ENCODE results near the gene LGR5. TPM values are rescaled to one million over a fixed set of nuclear protein-coding genes. Genes with fewer than 3 reads are reported as not detected.
"Not testable (repeated sequence)": the region's sequence is repeated elsewhere in the genome, so short reads cannot be mapped to it uniquely, and the experiment has no call there.

The LGR5 gene
- total RNA-seq, 1 experiment from 2014 or later: not detected

GRCh38 chr12:71546322-71546861 lies 106.8 kb downstream of the LGR5 start:
- DNase-seq (ENCODE audit: low read depth): no peak

- no peak for DNase-seq (ENCODE audit: low read depth)
Observed at GRCh38 chr12:71548893-71549292, 109.3 kb downstream of the LGR5 start.

DNA sequence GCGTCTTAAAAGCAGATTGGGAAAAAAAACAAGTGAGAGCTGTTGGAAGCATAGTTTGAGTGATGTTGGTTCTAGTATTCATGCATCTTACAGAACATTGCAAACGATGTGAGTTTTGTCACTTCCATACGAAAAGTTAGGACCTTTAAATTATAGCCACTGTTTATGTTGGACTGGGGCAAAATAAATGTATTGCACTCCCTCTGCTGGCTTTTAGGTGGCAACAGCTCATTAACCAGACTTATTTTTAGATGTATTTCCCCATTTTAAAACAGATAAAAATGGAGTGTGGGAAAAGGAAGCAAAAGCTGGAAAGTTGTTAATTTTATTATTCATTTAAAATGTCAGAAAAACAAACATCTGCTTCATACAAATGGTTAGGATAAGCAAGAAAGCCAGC lies 111.9 kb downstream of the LGR5 start:
- DNase-seq (ENCODE audit: low read depth): peak; percentile 33

DNA sequence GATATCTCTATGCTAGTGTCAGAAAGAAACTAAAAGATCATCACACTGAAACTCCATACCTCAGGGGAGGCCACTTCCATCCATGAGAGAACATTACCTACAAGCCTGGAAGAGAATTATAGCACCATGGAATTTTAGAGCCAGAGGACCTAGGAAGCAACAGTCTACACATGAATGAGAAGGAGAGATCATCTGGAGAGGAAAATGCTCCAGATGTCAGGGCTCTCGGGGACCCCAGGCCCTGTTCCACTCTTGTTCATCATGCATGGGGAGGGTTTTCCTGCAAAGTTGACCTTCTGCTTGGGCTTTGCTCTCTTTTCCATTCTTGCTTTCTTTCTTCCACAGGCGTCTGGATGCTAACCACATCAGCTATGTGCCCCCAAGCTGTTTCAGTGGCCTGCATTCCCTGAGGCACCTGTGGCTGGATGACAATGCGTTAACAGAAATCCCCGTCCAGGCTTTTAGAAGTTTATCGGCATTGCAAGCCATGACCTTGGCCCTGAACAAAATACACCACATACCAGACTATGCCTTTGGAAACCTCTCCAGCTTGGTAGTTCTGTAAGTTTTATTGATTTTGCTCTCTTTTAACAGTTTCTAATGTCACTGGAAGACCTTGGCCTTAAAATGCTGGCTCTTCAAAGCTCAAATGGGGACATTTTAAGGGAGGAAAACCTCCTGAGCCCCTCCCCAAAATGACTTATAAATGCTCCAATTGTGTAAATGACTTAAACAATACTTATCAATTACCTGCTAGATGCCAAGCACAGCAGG lies 113.3 kb downstream of the LGR5 start:
- DNase-seq (ENCODE audit: low read depth): no peak

- DNase-seq (ENCODE audit: low read depth): no peak
Observed at GRCh38 chr12:71555191-71555590, 115.6 kb downstream of the LGR5 start.

DNA sequence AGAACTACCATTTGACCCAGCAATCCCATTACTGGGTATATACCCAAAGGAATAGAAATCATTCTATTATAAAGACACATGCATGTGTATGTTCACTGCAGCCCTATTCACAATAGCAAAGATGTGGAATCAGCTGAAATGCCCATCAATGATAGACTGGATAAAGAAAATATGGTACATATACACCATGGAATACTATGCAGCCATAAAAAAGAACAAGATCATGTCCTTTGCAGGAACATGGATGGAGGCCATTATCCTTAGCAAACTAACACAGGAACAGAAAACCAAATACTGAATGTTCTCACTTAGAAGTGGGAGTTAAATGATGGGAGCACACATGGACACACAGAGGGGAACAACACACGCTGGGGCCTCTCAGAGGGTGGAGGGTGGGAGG lies 116.2 kb downstream of the LGR5 start:
- DNase-seq (ENCODE audit: low read depth): not testable (repeated sequence)

- no peak for DNase-seq (ENCODE audit: low read depth)
Observed at GRCh38 chr12:71556448-71556847, 116.8 kb downstream of the LGR5 start.

GRCh38 chr12:71556875-71557274 lies 117.3 kb downstream of the LGR5 start:
- peak; percentile 96 for DNase-seq (ENCODE audit: low read depth)

GRCh38 chr12:71558445-71558844 lies 118.8 kb downstream of the LGR5 start:
- DNase-seq (ENCODE audit: low read depth): no peak

- DNase-seq (ENCODE audit: low read depth): no peak
Observed at GRCh38 chr12:71562676-71563595, 123.3 kb downstream of the LGR5 start.

DNA sequence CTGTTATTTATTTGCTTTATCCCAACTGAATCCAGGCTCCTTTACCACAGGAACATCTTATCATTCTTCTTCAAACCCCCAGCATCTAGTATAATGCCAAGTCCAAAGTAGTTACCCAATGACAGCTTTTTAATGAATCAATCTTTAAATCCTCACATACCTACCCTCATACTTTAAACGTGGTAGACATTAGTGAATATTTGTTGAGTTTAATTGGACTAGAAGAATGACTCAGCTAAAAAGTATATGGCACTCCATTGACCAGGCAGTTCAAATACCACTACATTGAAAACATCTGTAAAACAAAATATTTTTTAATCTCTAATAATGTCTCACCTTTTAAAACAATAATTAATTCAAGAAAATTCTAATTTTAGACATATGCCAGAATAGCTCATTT lies 125.9 kb downstream of the LGR5 start:
- DNase-seq (ENCODE audit: low read depth): no peak

DNA sequence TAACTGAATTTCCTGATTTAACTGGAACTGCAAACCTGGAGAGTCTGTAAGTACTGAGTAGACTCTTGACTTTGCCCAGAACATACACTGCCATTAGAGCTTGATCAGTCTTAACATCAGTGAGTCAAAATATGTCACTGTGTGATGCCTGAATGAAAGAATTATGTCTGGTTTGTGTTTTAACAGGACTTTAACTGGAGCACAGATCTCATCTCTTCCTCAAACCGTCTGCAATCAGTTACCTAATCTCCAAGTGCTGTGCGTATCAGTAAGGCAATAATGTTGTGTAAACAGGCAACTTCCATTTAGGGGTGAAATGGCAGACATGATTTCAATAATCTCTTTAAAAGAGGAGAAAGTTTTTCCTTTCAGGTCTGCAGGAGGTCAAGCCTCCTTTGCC lies 127.1 kb downstream of the LGR5 start:
- no peak for DNase-seq (ENCODE audit: low read depth)

DNA sequence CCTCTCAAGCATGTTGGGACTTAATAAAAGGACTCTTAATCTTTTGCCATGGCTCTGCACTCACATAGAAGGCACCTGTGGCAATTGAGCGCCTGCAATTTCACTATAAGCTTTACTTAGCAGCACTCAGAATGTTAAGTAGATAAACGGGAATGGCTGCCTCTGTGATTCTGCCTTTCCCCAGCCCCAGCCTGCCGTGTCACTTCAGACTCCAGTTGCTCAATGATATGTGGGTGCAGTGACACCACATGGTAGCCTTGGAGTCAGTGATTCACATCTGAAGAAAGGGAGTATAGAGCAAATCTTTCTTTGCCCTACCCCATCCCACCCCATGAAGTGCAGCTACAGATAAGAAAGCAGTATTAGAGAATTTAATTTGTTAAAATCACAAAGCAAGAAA lies 127.9 kb downstream of the LGR5 start:
- DNase-seq (ENCODE audit: low read depth): no peak

GRCh38 chr12:71569885-71570284 lies 130.3 kb downstream of the LGR5 start:
- not testable (repeated sequence) for DNase-seq (ENCODE audit: low read depth)

GRCh38 chr12:71576496-71576895 lies 136.9 kb downstream of the LGR5 start:
- no peak for DNase-seq (ENCODE audit: low read depth)

DNA sequence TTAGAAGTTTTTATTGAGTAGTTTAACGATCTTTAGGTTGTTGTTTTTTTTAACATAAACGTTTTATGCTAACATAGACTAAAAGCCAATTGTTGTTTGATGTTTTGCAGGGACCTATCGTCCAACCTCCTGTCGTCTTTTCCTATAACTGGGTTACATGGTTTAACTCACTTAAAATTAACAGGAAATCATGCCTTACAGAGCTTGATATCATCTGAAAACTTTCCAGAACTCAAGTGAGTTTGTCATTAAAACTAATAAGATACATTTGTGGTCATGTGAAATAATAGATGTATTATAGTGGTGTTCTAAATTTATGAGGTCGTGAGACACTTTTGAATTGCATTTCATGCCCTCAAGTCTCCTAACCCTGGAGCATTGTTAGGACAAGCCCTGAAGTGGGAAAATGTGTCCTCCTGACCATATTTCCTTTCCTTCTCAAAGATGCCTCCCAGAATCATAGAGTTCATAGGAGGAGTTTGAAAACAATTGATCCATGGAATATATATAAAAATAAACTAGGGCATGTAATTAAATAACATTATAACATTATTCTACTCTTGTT lies 139.2 kb downstream of the LGR5 start:
- DNase-seq (ENCODE audit: low read depth): no peak

- no peak for DNase-seq (ENCODE audit: low read depth)
Observed at GRCh38 chr12:71581206-71581605, 141.6 kb downstream of the LGR5 start.

DNA sequence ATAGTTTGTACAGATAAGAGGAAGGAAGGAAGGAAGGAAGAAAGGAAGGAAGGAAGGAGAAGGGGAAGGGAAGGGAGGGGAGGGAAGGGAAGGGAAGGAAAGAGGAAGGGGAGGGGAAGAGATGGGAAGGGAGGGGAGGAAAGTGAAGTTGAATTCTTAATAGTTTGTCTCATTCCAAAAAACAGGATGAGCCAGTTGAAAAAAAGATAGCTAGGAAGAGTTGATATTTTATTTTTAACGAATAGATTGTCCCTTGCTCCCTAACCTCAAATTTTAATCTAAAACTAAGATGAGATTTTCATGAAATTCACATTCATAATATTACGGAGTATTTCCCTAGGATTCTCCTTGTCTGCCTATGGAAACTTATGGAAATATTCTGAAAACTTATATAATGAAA lies 143.3 kb downstream of the LGR5 start:
- DNase-seq (ENCODE audit: low read depth): no peak

DNA sequence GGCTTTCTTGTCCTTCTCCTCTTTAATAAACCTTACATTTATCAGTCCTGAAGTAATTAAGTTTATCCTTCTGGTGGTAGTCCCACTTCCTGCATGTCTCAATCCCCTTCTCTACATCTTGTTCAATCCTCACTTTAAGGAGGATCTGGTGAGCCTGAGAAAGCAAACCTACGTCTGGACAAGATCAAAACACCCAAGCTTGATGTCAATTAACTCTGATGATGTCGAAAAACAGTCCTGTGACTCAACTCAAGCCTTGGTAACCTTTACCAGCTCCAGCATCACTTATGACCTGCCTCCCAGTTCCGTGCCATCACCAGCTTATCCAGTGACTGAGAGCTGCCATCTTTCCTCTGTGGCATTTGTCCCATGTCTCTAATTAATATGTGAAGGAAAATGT lies 144.8 kb downstream of the LGR5 start:
- no peak for DNase-seq (ENCODE audit: low read depth)

DNA sequence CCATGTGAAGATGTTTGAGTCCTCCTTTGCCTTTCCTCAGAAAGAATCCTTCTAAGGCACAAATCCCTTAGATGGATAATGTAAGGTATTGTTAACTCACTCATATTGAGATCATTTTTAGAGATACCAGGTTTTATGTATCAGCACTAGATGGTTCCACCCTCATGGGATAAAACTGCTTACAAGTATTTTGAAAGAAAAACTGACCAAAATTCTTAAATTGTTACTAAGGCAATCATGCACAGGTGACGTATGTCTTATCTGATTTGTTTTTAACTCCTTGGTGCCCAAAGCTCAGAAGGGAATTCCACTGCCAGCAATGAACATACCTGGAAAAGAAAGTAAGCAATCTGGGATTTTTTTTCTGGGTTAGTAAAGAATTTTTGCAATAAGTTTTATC lies 145.6 kb downstream of the LGR5 start:
- DNase-seq (ENCODE audit: low read depth): no peak

GRCh38 chr12:71587012-71587411 lies 147.4 kb downstream of the LGR5 start:
- no peak for DNase-seq (ENCODE audit: low read depth)

DNA sequence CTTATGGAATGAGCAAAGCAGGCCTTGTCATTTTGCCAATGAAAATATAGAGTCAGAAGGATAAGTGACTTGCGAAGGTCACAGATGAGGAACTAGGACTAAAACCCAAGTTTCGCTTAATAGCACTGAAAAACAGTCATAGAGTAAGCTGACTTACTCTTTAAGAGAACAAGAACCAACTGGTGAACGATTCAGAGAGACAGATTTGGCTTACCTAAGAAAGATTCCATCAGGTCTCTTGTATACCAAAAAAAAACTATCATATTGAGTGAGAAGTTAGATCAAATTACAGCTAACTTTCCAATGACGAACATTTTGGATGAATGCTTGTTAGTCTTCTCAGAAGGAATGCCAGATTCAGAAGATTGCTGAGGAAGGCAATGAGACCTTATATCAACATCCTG lies 149.9 kb downstream of the LGR5 start:
- DNase-seq (ENCODE audit: low read depth): peak; percentile 67
